Lung (tissue), 16 donors: ENCODE data around the gene RELT. TPM values are rescaled to one million over a fixed set of nuclear protein-coding genes. Genes with fewer than 3 reads are reported as not detected.
A peak's percentile ranks its signal among the peaks of the same experiment; 100 is the strongest.

Source experiments
- ATAC-seq: fragments of 200-7000 bp; cut with Tn5 transposase; one replicate; pipeline ENCODE4 v1.9.1; 2020; ENCODE audit warnings: moderate number of reproducible peaks; ENCODE audit not compliant: insufficient read depth, low FRiP score
- DNase-seq, 3 donors: peaks; one replicate each; pipeline ENCODE4 v3.0.0-alpha.2; 2013 to 2017
- H3K27ac ChIP-seq, 2 donors: one replicate each; pipeline ENCODE4 v1.5.1; 2013; ENCODE audit warnings: mild to moderate bottlenecking in 2 of 2, moderate library complexity in 2 of 2, control low read depth in 1 of 2, inconsistent platforms in 1 of 2, low read depth in 1 of 2, low read length in 1 of 2
- H3K27me3 ChIP-seq, 3 donors: one replicate each; pipeline ENCODE4 v1.5.1; 2013; ENCODE audit warnings: low read length in 2 of 3; ENCODE audit not compliant: control insufficient read depth in 3 of 3, insufficient read depth in 3 of 3
- H3K36me3 ChIP-seq, 4 donors: one replicate each; pipeline ENCODE4 v1.5.1; 2013; ENCODE audit warnings: low read length in 4 of 4, mild to moderate bottlenecking in 1 of 4, moderate library complexity in 1 of 4; ENCODE audit not compliant: control insufficient read depth in 4 of 4, insufficient read depth in 4 of 4
- H3K4me1 ChIP-seq, 5 donors: one replicate each; pipeline ENCODE4 v1.5.1; 2013; ENCODE audit warnings: low read length in 5 of 5, mild to moderate bottlenecking in 2 of 5, moderate library complexity in 1 of 5; ENCODE audit not compliant: control insufficient read depth in 5 of 5, insufficient read depth in 5 of 5
- H3K4me3 ChIP-seq: one replicate; pipeline ENCODE4 v1.5.1; 2013; ENCODE audit warnings: mild to moderate bottlenecking, control low read depth, moderate library complexity
- H3K9ac ChIP-seq, 2 donors: one replicate each; pipeline ENCODE4 v1.5.1; 2013; ENCODE audit warnings: low read length in 2 of 2, control low read depth in 1 of 2; ENCODE audit not compliant: insufficient read depth in 1 of 2
- H3K9me3 ChIP-seq, 4 donors: one replicate each; pipeline ENCODE4 v1.5.1; 2013; ENCODE audit warnings: low read length in 3 of 4, mild to moderate bottlenecking in 1 of 4, moderate library complexity in 1 of 4; ENCODE audit not compliant: control insufficient read depth in 4 of 4, insufficient read depth in 3 of 4
- WGBS, 2 donors: extraction: QIAGEN DNeasy Blood & Tissue Kit; methylation state at CpG; one replicate each; pipeline ENCODE4 v1.1.7; 2013; 5-methylcytosine and 5-hydroxymethylcytosine counted together
- long read RNA-seq, 5 donors: transcript quantifications; one replicate each; lab custom pipeline, GENCODE V29; 2026
- polyA plus RNA-seq, 2 donors: library from polyadenylated mRNA; stranded (reverse); fragments of 200-250 nt; gene quantifications; one replicate each; pipeline ENCODE4 v1.2.1, GENCODE V29; 2013
- total RNA-seq, 2 donors: library from RNA; depleted of rRNA in 1 of 2; stranded (reverse); fragments of >200 nt in 1 of 2; gene quantifications; one replicate each; pipeline ENCODE4 v1.2.1, GENCODE V29; 2014 to 2021
- TF ChIP-seq, protein P1 (sequence below): IDR thresholded peaks from 2 replicates; pipeline ENCODE4 v1.5.1; 2012; ENCODE audit warnings: mild to moderate bottlenecking; ENCODE audit errors: control extremely low read depth, extremely low read depth
- donor health status: control.
- donor health status: control.
- donor health status: Bipolar disorder and iron deficiency.
- donor health status: healthy.
- donor health status: DM: yes; HTN: yes; CAD: no.

RELT gene, protein sequence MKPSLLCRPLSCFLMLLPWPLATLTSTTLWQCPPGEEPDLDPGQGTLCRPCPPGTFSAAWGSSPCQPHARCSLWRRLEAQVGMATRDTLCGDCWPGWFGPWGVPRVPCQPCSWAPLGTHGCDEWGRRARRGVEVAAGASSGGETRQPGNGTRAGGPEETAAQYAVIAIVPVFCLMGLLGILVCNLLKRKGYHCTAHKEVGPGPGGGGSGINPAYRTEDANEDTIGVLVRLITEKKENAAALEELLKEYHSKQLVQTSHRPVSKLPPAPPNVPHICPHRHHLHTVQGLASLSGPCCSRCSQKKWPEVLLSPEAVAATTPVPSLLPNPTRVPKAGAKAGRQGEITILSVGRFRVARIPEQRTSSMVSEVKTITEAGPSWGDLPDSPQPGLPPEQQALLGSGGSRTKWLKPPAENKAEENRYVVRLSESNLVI
- total RNA-seq (10 to 100 TPM in 1 of 2 donors, 1 to 10 TPM in 1; 6.0 to 25.4 TPM), polyA plus RNA-seq (10 to 100 TPM in 1 of 2 donors, 1 to 10 TPM in 1; 7.1 to 25.0 TPM)
- long read RNA-seq, donor 1, partial matches to known transcripts = 0 of 1 reads
- long read RNA-seq, donor 1, other reads (novel, unspliced or antisense) = 0 of 1 reads
- long read RNA-seq, donor 2, partial matches to known transcripts = 0 of 1 reads
- long read RNA-seq, donor 2, other reads (novel, unspliced or antisense) = 0 of 1 reads
- long read RNA-seq, donor 3 = 0 reads
- long read RNA-seq, donor 4 = 0 reads
- long read RNA-seq, donor 5, partial matches to known transcripts = 0 of 1 reads
- long read RNA-seq, donor 5, other reads (novel, unspliced or antisense) = 0 of 1 reads

DNA sequence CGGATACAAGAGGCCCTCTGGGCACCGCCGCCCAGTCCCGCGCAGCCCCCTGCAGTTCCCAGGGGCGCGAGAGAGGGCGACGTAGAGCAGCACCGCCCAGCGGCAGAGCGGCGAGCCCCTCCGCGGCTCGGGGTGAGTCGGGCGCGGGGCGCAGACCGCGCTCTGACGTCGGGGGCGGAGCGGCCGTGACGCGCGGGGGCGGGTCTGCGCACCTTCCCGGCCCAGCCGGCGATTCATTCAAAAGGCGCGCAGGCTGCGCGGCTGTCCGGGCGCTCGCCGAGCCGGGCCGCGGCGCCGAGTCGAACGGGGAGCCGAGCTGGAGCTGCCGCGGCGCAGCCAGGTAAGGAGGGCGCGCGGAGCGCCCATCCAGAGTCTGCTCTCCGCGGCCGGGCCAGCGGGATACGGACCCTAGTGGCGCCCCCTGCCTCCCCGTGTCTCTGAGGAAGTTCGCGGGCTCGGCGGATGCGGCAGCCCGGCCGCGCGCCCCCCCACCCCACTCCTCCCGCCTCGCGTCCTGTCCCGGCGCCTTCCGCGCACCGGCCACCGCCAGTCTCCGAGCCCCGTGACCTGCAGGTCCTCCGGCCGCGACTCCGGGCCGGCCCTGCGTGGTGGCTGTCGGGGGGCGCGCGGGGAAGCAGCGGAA is at the start of gene RELT:
RELT (plus strand) TSS at position 240 of the 643 bp plus-strand sequence. CDS start 12,738 bp downstream, outside the sequence.
- DNase-seq = peak; percentile 92 to 95 (median 94)
- Histone ChIP-seq H3K4me3 (peak within 1 kb of the TSS; percentile 59), H3K9ac (peak within 1 kb of the TSS in 1 of 2 donors; percentile 52), H3K9me3 (no peaks in the 10 kb centered on the region), H3K27me3 (no peaks in the 10 kb centered on the region), H3K27ac (peak within 1 kb of the TSS; percentile 84 to 92), H3K4me1 (peaks cover 0 to 12% (median 4%) of the 10 kb centered on the region in 5 donors), H3K36me3 (no peaks in the 10 kb centered on the region)
- WGBS, 2 donors = 1% methylated on average over 44 to 96 of the region's 96 CpGs
- TF ChIP-seq, protein P1, sequence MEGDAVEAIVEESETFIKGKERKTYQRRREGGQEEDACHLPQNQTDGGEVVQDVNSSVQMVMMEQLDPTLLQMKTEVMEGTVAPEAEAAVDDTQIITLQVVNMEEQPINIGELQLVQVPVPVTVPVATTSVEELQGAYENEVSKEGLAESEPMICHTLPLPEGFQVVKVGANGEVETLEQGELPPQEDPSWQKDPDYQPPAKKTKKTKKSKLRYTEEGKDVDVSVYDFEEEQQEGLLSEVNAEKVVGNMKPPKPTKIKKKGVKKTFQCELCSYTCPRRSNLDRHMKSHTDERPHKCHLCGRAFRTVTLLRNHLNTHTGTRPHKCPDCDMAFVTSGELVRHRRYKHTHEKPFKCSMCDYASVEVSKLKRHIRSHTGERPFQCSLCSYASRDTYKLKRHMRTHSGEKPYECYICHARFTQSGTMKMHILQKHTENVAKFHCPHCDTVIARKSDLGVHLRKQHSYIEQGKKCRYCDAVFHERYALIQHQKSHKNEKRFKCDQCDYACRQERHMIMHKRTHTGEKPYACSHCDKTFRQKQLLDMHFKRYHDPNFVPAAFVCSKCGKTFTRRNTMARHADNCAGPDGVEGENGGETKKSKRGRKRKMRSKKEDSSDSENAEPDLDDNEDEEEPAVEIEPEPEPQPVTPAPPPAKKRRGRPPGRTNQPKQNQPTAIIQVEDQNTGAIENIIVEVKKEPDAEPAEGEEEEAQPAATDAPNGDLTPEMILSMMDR = peak; percentile 86
- peak; percentile 93 for ATAC-seq

DNA sequence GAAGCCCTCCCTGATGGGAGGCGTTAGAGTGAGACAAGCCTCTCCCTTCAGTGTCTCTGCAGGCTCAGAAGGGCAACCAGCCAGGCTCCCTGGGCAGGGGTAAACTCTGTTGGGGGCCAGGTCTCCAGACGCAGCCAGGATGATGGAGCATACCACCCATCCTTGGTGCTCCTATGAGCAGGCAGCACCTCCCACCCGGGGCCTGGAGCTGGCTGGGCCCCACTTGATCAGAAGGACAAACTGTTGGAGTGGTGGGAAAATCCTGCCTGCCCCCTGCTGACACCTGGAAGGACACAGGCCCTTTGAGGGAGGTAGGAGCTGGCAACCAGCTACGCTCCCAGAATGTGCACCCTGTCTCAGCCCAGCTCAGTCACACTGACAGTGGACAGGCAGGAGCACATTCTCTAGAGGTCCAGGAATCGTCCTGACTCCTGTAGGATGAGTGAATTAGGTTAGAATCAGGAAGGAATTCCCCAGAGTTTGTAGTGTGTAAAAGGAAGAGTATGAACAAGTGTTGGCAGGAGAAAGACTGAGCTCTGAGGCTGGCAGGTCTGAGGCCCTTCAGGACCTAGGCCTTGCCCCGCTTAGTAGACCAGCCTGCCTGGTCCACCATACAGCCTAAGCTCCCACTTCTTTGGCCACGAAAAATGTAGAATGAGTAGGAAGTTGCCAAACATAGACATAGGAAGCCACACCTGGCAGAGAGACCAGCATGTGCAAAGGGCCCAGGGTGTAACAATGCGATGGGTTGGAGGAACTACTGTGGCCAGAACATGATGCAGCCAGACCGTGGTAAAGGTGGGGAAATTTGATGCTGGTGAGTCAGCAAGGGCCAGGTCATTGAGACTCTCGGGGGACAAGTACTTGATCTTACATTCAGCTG is 49.0 kb upstream of the RELT start:
- TF ChIP-seq, protein P1 = no peak
- Histone ChIP-seq H3K36me3 (peaks cover 0 to 2% (median 0%) of the 10 kb centered on the region in 4 donors), H3K9ac (no peak overlapping the region), H3K9me3 (no peaks in the 10 kb centered on the region), H3K27ac (peak overlapping the region in 1 of 2 donors; percentile 44), H3K27me3 (no peaks in the 10 kb centered on the region), H3K4me3 (no peak overlapping the region), H3K4me1 (peaks cover 15 to 73% (median 43%) of the 10 kb centered on the region in 5 donors)
- no peak for ATAC-seq
- no peak for DNase-seq
- 55 to 60% methylated on average over 10 of the region's 10 CpGs for WGBS, 2 donors

DNA sequence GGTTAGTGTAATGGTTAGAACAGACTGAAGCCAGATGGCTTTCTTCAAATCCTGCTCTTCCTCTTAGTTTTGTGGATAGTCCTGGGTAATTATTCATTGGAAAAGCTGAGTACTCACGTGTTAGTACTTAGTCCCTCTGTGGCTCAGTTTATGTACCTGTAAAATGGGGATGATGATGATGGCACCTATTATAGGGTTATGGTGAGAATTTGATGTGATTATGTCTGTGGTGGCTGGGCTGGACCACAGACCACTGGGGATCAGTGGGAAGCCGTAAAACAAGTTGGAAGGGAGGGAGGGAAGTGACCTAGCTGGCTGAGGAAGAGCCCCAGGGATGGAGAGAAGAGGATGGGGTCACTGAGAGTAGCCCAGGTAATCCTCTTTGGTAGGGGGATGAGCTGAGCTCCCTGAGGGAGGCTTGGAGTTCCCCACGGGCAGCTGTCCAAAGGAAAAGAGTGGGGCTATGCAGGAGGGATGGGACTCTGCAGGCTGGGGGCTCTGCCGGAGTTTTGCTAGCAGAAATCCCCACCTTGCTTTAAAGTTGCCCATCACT is 48.3 kb upstream of the RELT start:
- DNase-seq (no peak), ATAC-seq (no peak)
- H3K4me3 ChIP-seq = no peak overlapping the region
- TF ChIP-seq, protein P1 = no peak
- H3K4me1 ChIP-seq = peaks cover 17 to 73% (median 37%) of the 10 kb centered on the region in 5 donors
- peaks cover 0 to 2% (median 0%) of the 10 kb centered on the region in 4 donors for H3K36me3 ChIP-seq
- no peaks in the 10 kb centered on the region for H3K9me3 ChIP-seq
- 74 to 81% methylated on average over 4 of the region's 4 CpGs for WGBS, 2 donors
- no peak overlapping the region for H3K9ac ChIP-seq
- H3K27me3 ChIP-seq = no peaks in the 10 kb centered on the region
- H3K27ac ChIP-seq = no peak overlapping the region
